ENCODE results near the gene KSR2. TPM values are rescaled to one million over a fixed set of nuclear protein-coding genes. Genes with fewer than 3 reads are reported as not detected.

The KSR2 gene
- total and polyA plus RNA-seq, 3 donors from 2014 or later = 2.4 to 3.8 (median 2.4) TPM

- Histone ChIP-seq H3K9me3 (no peaks in the 10 kb centered on the region), H3K4me1 (no peaks in the 10 kb centered on the region), H3K36me3 (ENCODE audit: low read depth, missing control alignments) (no peaks in the 10 kb centered on the region), H3K4me3 (no peak overlapping the region), H3K27ac (no peak overlapping the region), H3K27me3 (no peaks in the 10 kb centered on the region)
- intact Hi-C loops (cut with DNase I; ENCODE audit: low total_unique reads) = no loop called here
- WGBS, 2 donors = 90 to 94% methylated on average over 3 of the region's 3 CpGs
- no peak for DNase-seq
- TF ChIP-seq POLR2A (IDR thresholded peaks at IDR 0.05) = no peak
- TF ChIP-seq, protein P1, sequence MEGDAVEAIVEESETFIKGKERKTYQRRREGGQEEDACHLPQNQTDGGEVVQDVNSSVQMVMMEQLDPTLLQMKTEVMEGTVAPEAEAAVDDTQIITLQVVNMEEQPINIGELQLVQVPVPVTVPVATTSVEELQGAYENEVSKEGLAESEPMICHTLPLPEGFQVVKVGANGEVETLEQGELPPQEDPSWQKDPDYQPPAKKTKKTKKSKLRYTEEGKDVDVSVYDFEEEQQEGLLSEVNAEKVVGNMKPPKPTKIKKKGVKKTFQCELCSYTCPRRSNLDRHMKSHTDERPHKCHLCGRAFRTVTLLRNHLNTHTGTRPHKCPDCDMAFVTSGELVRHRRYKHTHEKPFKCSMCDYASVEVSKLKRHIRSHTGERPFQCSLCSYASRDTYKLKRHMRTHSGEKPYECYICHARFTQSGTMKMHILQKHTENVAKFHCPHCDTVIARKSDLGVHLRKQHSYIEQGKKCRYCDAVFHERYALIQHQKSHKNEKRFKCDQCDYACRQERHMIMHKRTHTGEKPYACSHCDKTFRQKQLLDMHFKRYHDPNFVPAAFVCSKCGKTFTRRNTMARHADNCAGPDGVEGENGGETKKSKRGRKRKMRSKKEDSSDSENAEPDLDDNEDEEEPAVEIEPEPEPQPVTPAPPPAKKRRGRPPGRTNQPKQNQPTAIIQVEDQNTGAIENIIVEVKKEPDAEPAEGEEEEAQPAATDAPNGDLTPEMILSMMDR (IDR thresholded peaks at IDR 0.05) = no peak
These were observed 507.1 kb downstream of the KSR2 start for GRCh38 chr12:117461732-117462131.

DNA sequence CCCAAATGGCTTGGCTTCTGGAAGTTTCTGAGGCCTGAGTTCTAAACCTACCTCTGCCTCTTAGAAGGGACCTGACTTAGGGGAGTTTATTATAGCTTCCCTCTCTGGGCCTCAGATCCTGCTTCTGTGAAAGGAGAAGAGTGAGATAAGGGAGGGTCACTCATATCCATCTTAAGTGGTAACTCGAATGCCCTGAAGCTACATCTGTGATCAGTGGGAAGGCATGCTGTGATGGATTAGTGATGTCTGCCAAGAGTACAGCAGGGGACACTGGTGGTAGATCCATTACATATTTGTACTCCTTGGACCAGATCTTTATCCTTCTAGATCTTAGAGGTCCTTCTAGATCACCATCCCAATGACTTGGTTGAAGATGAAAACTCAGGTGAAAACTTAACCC is 509.6 kb downstream of the KSR2 start:
- no peak for DNase-seq
- no peaks in the 10 kb centered on the region for H3K27me3 ChIP-seq
- H3K36me3 ChIP-seq (ENCODE audit: low read depth, missing control alignments) = no peaks in the 10 kb centered on the region
- intact Hi-C loops (cut with DNase I; ENCODE audit: low total_unique reads) = no loop called here
- H3K9me3 ChIP-seq = no peaks in the 10 kb centered on the region
- WGBS, 2 donors = 84 to 89% methylated on average over 1 of the region's 1 CpG
- no peak overlapping the region for H3K4me3 ChIP-seq
- H3K4me1 ChIP-seq = no peaks in the 10 kb centered on the region
- no peak overlapping the region for H3K27ac ChIP-seq
- no peak for TF ChIP-seq POLR2A (IDR thresholded peaks at IDR 0.05)
- TF ChIP-seq, protein P1 (IDR thresholded peaks at IDR 0.05) = no peak

DNA sequence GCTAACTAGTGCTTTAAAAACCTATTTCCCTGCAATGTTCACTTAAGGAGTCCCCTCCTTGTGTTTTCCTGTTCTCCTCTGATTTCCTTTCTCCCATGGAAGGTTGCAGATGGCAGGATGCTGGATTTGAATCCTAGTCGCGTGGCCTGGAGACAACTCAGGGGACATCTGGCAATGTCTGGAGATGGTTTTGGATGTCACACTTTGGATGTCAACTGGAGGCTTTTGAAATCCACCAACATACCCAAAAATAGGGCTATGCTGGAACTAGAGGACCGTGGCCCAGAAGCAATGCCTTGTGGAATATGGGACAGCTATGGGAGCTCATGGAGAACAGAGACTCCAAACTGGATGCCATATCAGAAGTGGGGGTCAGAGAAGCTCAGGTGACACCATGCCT is 511.6 kb downstream of the KSR2 start:
- no peak overlapping the region for H3K4me3 ChIP-seq
- no peaks in the 10 kb centered on the region for H3K4me1 ChIP-seq
- no peaks in the 10 kb centered on the region for H3K9me3 ChIP-seq
- intact Hi-C loops (cut with DNase I; ENCODE audit: low total_unique reads) = no loop called here
- 90 to 94% methylated on average over 2 to 3 of the region's 3 CpGs for WGBS, 2 donors
- no peaks in the 10 kb centered on the region for H3K27me3 ChIP-seq
- H3K27ac ChIP-seq = no peak overlapping the region
- no peak for TF ChIP-seq POLR2A (IDR thresholded peaks at IDR 0.05)
- TF ChIP-seq, protein P1 (IDR thresholded peaks at IDR 0.05) = no peak
- no peak for DNase-seq
- no peaks in the 10 kb centered on the region for H3K36me3 ChIP-seq (ENCODE audit: low read depth, missing control alignments)

- H3K4me1 ChIP-seq = no peaks in the 10 kb centered on the region
- no peaks in the 10 kb centered on the region for H3K9me3 ChIP-seq
- DNase-seq = no peak
- H3K27me3 ChIP-seq = no peaks in the 10 kb centered on the region
- no peak overlapping the region for H3K4me3 ChIP-seq
- intact Hi-C loops (cut with DNase I; ENCODE audit: low total_unique reads) = no loop called here
- no peaks in the 10 kb centered on the region for H3K36me3 ChIP-seq (ENCODE audit: low read depth, missing control alignments)
- TF ChIP-seq, protein P1 (IDR thresholded peaks at IDR 0.05) = no peak
- no peak for TF ChIP-seq POLR2A (IDR thresholded peaks at IDR 0.05)
- no peak overlapping the region for H3K27ac ChIP-seq
- WGBS, 2 donors = 71 to 79% methylated on average over 5 of the region's 5 CpGs
These were observed 512.7 kb downstream of the KSR2 start for GRCh38 chr12:117456076-117456475.

DNA sequence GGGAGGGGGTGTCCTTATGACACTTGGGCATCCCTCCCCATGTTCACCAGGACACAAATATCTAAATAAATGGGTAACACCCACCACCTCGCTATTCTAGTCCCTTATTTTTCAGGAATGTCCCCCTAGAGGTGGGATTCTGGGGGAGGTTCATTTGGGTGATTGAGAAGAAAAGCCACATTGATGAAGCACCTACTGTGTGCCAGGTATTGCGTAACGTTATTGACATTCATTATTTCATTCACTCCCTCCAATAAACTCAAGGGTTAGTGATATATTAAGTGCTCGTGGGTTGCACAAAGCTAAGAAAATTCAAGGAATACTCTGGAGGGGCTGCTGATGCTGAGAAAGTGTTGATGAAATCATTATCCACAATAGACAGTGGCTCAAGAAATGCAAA is 514.8 kb downstream of the KSR2 start:
- Histone ChIP-seq H3K27ac (no peak overlapping the region), H3K4me1 (no peaks in the 10 kb centered on the region), H3K36me3 (ENCODE audit: low read depth, missing control alignments) (no peaks in the 10 kb centered on the region), H3K27me3 (no peaks in the 10 kb centered on the region), H3K9me3 (no peaks in the 10 kb centered on the region), H3K4me3 (no peak overlapping the region)
- WGBS, 2 donors = 82 to 86% methylated on average over 4 of the region's 4 CpGs
- no peak for DNase-seq
- intact Hi-C loops (cut with DNase I; ENCODE audit: low total_unique reads) = no loop called here
- no peak for TF ChIP-seq POLR2A (IDR thresholded peaks at IDR 0.05)
- TF ChIP-seq, protein P1 (IDR thresholded peaks at IDR 0.05) = no peak

All from testis (tissue), 3 donors.